ENCODE measurements around the gene SIGLEC9. TPM values are rescaled to one million over a fixed set of nuclear protein-coding genes. Genes with fewer than 3 reads are reported as not detected.

SIGLEC9 gene
- total RNA-seq, 1 donor from 2014 or later, result 3.2 TPM

Other genes starting within 250 kb of the SIGLEC9 start
- not detected for gene KLK4, start 213.5 kb upstream of the SIGLEC9 start, total RNA-seq
- not detected for gene KLK5, start 171.9 kb upstream of the SIGLEC9 start, total RNA-seq
- gene KLK6, start 155.3 kb upstream of the SIGLEC9 start, total RNA-seq, result not detected
- not detected for gene KLK7, start 141.0 kb upstream of the SIGLEC9 start, total RNA-seq
- not detected for gene KLK8, start 123.3 kb upstream of the SIGLEC9 start, total RNA-seq
- gene KLK10, start 105.2 kb upstream of the SIGLEC9 start, total RNA-seq, result 0.29 TPM
- gene KLK11, start 98.3 kb upstream of the SIGLEC9 start, total RNA-seq, result 1.0 TPM
- gene KLK12, start 89.9 kb upstream of the SIGLEC9 start, total RNA-seq, result not detected
- gene KLK13, start 59.8 kb upstream of the SIGLEC9 start, total RNA-seq, result not detected
- not detected for gene KLK14, start 42.0 kb upstream of the SIGLEC9 start, total RNA-seq
- gene CTU1, start 16.5 kb upstream of the SIGLEC9 start, total RNA-seq, result 5.3 TPM
- 2.4 TPM for gene SIGLEC7, start 17.4 kb downstream of the SIGLEC9 start, total RNA-seq
- 4.0 TPM for gene CD33, start 100.2 kb downstream of the SIGLEC9 start, total RNA-seq
- not detected for gene SIGLECL1, start 126.2 kb downstream of the SIGLEC9 start, total RNA-seq
- gene IGLON5, start 186.7 kb downstream of the SIGLEC9 start, total RNA-seq, result not detected
- gene VSIG10L, start 217.2 kb downstream of the SIGLEC9 start, total RNA-seq, result 2.1 TPM
- 73.4 TPM for gene ETFB, start 241.5 kb downstream of the SIGLEC9 start, total RNA-seq
- 1.7 TPM for gene CLDND2, start 244.1 kb downstream of the SIGLEC9 start, total RNA-seq
- gene NKG7, start 247.7 kb downstream of the SIGLEC9 start, total RNA-seq, result 1.7 TPM